ENCODE data around the gene CDC73. TPM values are rescaled to one million over a fixed set of nuclear protein-coding genes. Genes with fewer than 3 reads are reported as not detected.
"Not testable (repeated sequence)": the region's sequence is repeated elsewhere in the genome, so short reads cannot be mapped to it uniquely, and the experiment has no call there.

CDC73 gene
- total and polyA plus RNA-seq, 4 donors: 20.2 to 44.0 (median 26.7) TPM

GRCh38 chr1:193262661-193263060 lies 140.8 kb downstream of the CDC73 start:
- no peaks in the 10 kb centered on the region for H3K4me1 ChIP-seq (ENCODE audit: control insufficient read depth, insufficient read depth, low read length)
- H3K27me3 ChIP-seq (ENCODE audit: control insufficient read depth, insufficient read depth, low read length): no peaks in the 10 kb centered on the region
- H3K9me3 ChIP-seq (ENCODE audit: control insufficient read depth, insufficient read depth, low read length): no peaks in the 10 kb centered on the region
- 93% methylated on average over 2 of the region's 3 CpGs for WGBS (ENCODE audit: insufficient coverage)
- DNase-seq (ENCODE audit: low read depth in 4 of 6, low spot score in 6 of 6): no peak
- no peaks in the 10 kb centered on the region for H3K36me3 ChIP-seq (ENCODE audit: control insufficient read depth, insufficient read depth, low read length)
- no peak overlapping the region for H3K4me3 ChIP-seq (ENCODE audit: low read depth, low read length)
- H3K27ac ChIP-seq (ENCODE audit: low read depth, low read length): no peak overlapping the region

GRCh38 chr1:193264313-193265065 lies 142.7 kb downstream of the CDC73 start:
- Histone ChIP-seq H3K27ac (ENCODE audit: low read depth, low read length) (no peak overlapping the region), H3K4me3 (ENCODE audit: low read depth, low read length) (no peak overlapping the region), H3K27me3 (ENCODE audit: control insufficient read depth, insufficient read depth, low read length) (no peaks in the 10 kb centered on the region), H3K4me1 (ENCODE audit: control insufficient read depth, insufficient read depth, low read length) (no peaks in the 10 kb centered on the region), H3K9me3 (ENCODE audit: control insufficient read depth, insufficient read depth, low read length) (no peaks in the 10 kb centered on the region), H3K36me3 (ENCODE audit: control insufficient read depth, insufficient read depth, low read length) (no peaks in the 10 kb centered on the region)
- no CpG with 5 or more reads among the region's 4 CpGs for WGBS (ENCODE audit: insufficient coverage)
- DNase-seq (ENCODE audit: low read depth in 4 of 6, low spot score in 6 of 6): no peak

GRCh38 chr1:193265716-193266115 lies 143.9 kb downstream of the CDC73 start:
- Histone ChIP-seq H3K27ac (ENCODE audit: low read depth, low read length) (no peak overlapping the region), H3K4me3 (ENCODE audit: low read depth, low read length) (no peak overlapping the region), H3K36me3 (ENCODE audit: control insufficient read depth, insufficient read depth, low read length) (no peaks in the 10 kb centered on the region), H3K27me3 (ENCODE audit: control insufficient read depth, insufficient read depth, low read length) (no peaks in the 10 kb centered on the region), H3K9me3 (ENCODE audit: control insufficient read depth, insufficient read depth, low read length) (no peaks in the 10 kb centered on the region), H3K4me1 (ENCODE audit: control insufficient read depth, insufficient read depth, low read length) (no peaks in the 10 kb centered on the region)
- DNase-seq (ENCODE audit: low read depth in 4 of 6, low spot score in 6 of 6): no peak
- WGBS (ENCODE audit: insufficient coverage): no CpG with 5 or more reads among the region's 1 CpG

- not testable (repeated sequence) for H3K9me3 ChIP-seq (ENCODE audit: control insufficient read depth, insufficient read depth, low read length); H3K27ac ChIP-seq (ENCODE audit: low read depth, low read length); DNase-seq (ENCODE audit: low read depth in 4 of 6, low spot score in 6 of 6); H3K36me3 ChIP-seq (ENCODE audit: control insufficient read depth, insufficient read depth, low read length); H3K4me1 ChIP-seq (ENCODE audit: control insufficient read depth, insufficient read depth, low read length); H3K4me3 ChIP-seq (ENCODE audit: low read depth, low read length); H3K27me3 ChIP-seq (ENCODE audit: control insufficient read depth, insufficient read depth, low read length)
- WGBS (ENCODE audit: insufficient coverage): 100% methylated on average over 3 of the region's 7 CpGs
These were observed 145.0 kb downstream of the CDC73 start for GRCh38 chr1:193266794-193267193.

GRCh38 chr1:193270996-193271395 lies 149.2 kb downstream of the CDC73 start:
- no CpG with 5 or more reads among the region's 2 CpGs for WGBS (ENCODE audit: insufficient coverage)
- no peaks in the 10 kb centered on the region for H3K36me3 ChIP-seq (ENCODE audit: control insufficient read depth, insufficient read depth, low read length)
- no peak overlapping the region for H3K27ac ChIP-seq (ENCODE audit: low read depth, low read length)
- no peak overlapping the region for H3K4me3 ChIP-seq (ENCODE audit: low read depth, low read length)
- no peak for DNase-seq (ENCODE audit: low read depth in 4 of 6, low spot score in 6 of 6)
- H3K4me1 ChIP-seq (ENCODE audit: control insufficient read depth, insufficient read depth, low read length): no peaks in the 10 kb centered on the region
- peaks cover 4% of the 10 kb centered on the region for H3K9me3 ChIP-seq (ENCODE audit: control insufficient read depth, insufficient read depth, low read length)
- H3K27me3 ChIP-seq (ENCODE audit: control insufficient read depth, insufficient read depth, low read length): no peaks in the 10 kb centered on the region

- 84% methylated on average over 5 of the region's 5 CpGs for WGBS (ENCODE audit: insufficient coverage)
- Histone ChIP-seq H3K27me3 (ENCODE audit: control insufficient read depth, insufficient read depth, low read length) (no peaks in the 10 kb centered on the region), H3K27ac (ENCODE audit: low read depth, low read length) (no peak overlapping the region), H3K9me3 (ENCODE audit: control insufficient read depth, insufficient read depth, low read length) (peaks cover 4% of the 10 kb centered on the region), H3K4me1 (ENCODE audit: control insufficient read depth, insufficient read depth, low read length) (no peaks in the 10 kb centered on the region), H3K36me3 (ENCODE audit: control insufficient read depth, insufficient read depth, low read length) (no peaks in the 10 kb centered on the region), H3K4me3 (ENCODE audit: low read depth, low read length) (no peak overlapping the region)
- no peak for DNase-seq (ENCODE audit: low read depth in 4 of 6, low spot score in 6 of 6)
These were observed 153.9 kb downstream of the CDC73 start for GRCh38 chr1:193275773-193276172.

GRCh38 chr1:193278968-193279367 lies 157.1 kb downstream of the CDC73 start:
- H3K27ac ChIP-seq (ENCODE audit: low read depth, low read length): no peak overlapping the region
- H3K4me1 ChIP-seq (ENCODE audit: control insufficient read depth, insufficient read depth, low read length): no peaks in the 10 kb centered on the region
- H3K36me3 ChIP-seq (ENCODE audit: control insufficient read depth, insufficient read depth, low read length): no peaks in the 10 kb centered on the region
- H3K27me3 ChIP-seq (ENCODE audit: control insufficient read depth, insufficient read depth, low read length): no peaks in the 10 kb centered on the region
- H3K4me3 ChIP-seq (ENCODE audit: low read depth, low read length): no peak overlapping the region
- no CpG with 5 or more reads among the region's 2 CpGs for WGBS (ENCODE audit: insufficient coverage)
- DNase-seq (ENCODE audit: low read depth in 4 of 6, low spot score in 6 of 6): no peak
- no peaks in the 10 kb centered on the region for H3K9me3 ChIP-seq (ENCODE audit: control insufficient read depth, insufficient read depth, low read length)

GRCh38 chr1:193281894-193282293 lies 160.1 kb downstream of the CDC73 start:
- no peak for DNase-seq (ENCODE audit: low read depth in 4 of 6, low spot score in 6 of 6)
- Histone ChIP-seq H3K36me3 (ENCODE audit: control insufficient read depth, insufficient read depth, low read length) (no peaks in the 10 kb centered on the region), H3K27ac (ENCODE audit: low read depth, low read length) (no peak overlapping the region), H3K4me3 (ENCODE audit: low read depth, low read length) (no peak overlapping the region), H3K4me1 (ENCODE audit: control insufficient read depth, insufficient read depth, low read length) (no peaks in the 10 kb centered on the region), H3K9me3 (ENCODE audit: control insufficient read depth, insufficient read depth, low read length) (no peaks in the 10 kb centered on the region), H3K27me3 (ENCODE audit: control insufficient read depth, insufficient read depth, low read length) (no peaks in the 10 kb centered on the region)
- WGBS (ENCODE audit: insufficient coverage): no CpG with 5 or more reads among the region's 1 CpG

- no peaks in the 10 kb centered on the region for H3K4me1 ChIP-seq (ENCODE audit: control insufficient read depth, insufficient read depth, low read length)
- no peaks in the 10 kb centered on the region for H3K36me3 ChIP-seq (ENCODE audit: control insufficient read depth, insufficient read depth, low read length)
- H3K4me3 ChIP-seq (ENCODE audit: low read depth, low read length): no peak overlapping the region
- no peaks in the 10 kb centered on the region for H3K9me3 ChIP-seq (ENCODE audit: control insufficient read depth, insufficient read depth, low read length)
- DNase-seq (ENCODE audit: low read depth in 4 of 6, low spot score in 6 of 6): no peak
- H3K27me3 ChIP-seq (ENCODE audit: control insufficient read depth, insufficient read depth, low read length): no peaks in the 10 kb centered on the region
- H3K27ac ChIP-seq (ENCODE audit: low read depth, low read length): no peak overlapping the region
- WGBS (ENCODE audit: insufficient coverage): no CpG with 5 or more reads among the region's 1 CpG
These were observed 161.2 kb downstream of the CDC73 start for GRCh38 chr1:193283016-193283415.

- Histone ChIP-seq H3K4me1 (ENCODE audit: control insufficient read depth, insufficient read depth, low read length) (no peaks in the 10 kb centered on the region), H3K27me3 (ENCODE audit: control insufficient read depth, insufficient read depth, low read length) (no peaks in the 10 kb centered on the region), H3K27ac (ENCODE audit: low read depth, low read length) (no peak overlapping the region), H3K36me3 (ENCODE audit: control insufficient read depth, insufficient read depth, low read length) (no peaks in the 10 kb centered on the region), H3K4me3 (ENCODE audit: low read depth, low read length) (no peak overlapping the region), H3K9me3 (ENCODE audit: control insufficient read depth, insufficient read depth, low read length) (no peaks in the 10 kb centered on the region)
- DNase-seq (ENCODE audit: low read depth in 4 of 6, low spot score in 6 of 6): no peak
These were observed 162.4 kb downstream of the CDC73 start for GRCh38 chr1:193284219-193284618.
